NCI-H128 (cell line): ENCODE results near the gene PEX16.
"Not testable (repeated sequence)": the region's sequence is repeated elsewhere in the genome, so short reads cannot be mapped to it uniquely, and the experiment has no call there.

Experiments
- DNase-seq: peaks from one replicate; lab custom pipeline; 2025; ENCODE audit not compliant: unreplicated experiment; lab: John Stamatoyannopoulos, UW

The PEX16 gene

DNA sequence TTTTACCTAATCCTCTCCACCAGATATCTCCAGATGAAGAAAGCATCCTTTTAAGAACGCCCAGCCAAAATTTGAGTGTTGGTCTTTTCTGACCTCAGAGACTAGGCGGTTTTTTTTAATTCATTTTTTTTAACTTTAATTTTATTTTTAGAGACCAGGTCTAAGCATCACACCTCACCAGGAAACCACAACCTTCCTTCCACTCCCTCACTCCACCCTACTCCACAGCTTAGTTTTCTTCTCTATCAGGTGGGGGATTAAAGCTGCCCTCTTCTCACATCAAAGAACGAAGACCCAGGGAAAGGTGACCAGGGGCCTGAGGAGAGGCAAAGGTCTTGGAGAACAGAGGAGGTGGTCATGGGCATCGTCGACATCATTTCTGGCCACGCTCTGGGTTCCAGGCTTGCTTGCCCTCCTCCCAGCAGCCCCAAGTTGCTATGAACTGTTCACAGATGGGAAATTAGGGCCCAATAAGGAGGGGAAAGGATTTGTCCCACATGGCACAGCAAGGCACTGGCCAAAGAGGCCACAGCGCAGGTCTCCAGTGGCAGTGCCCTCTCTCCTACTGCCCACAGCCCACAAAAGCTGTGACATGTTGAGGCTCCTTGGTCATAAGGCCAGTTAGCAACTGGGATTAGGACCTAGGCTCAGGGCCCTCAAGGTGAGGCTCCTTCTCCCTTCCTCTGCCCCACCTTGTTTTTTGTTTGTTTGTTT lies 1.4 kb upstream of the PEX16 start:
- DNase-seq: no peak

DNA sequence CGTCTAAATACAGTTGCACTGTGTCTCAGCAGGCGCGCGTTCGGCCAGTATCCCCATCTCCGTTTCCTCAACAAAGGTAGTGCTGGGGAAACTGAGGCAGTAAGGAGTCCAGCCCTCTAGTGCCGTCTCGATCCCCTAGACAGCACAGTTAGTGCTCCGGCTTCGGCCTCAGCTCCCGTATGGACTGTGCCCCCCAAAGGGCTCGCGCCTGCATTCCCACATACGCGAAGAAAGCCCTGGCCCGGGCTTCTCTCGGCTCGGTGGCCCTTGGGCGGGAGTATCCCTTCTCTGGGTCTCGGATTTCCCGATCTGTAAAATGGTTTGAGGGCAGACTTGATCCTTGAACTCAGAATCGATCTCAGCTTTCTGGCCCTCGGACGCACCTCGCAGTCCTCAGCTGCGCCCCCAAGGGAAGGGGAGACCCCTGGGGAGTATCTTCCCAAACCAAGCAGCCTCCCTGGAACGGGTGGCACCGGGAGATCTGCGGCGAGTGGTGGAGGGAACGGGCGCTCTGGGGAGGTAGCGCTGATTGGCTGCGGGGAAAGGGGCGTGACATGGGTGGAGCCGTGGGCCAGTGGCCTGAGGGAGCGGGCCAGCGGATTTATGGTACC lies 759 bp upstream of the PEX16 start:
- DNase-seq: peak; percentile 49

DNA sequence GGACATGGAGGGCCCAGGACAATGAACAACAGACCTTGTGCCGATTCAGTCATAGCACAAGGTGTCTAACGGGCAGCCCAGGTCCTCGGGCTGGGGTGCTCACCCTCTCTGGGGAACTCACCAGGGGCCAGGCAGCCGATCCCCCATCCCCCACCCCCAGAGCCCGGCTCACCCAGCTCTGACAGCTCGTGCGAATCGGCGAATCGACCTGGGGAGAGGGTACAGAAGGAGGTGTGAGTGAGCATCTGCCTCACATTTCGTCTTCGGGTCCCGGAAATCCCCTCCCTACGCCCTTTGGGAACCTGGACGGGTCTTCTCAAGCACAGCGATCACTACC lies 423 bp downstream of the PEX16 start:
- no peak for DNase-seq

DNA sequence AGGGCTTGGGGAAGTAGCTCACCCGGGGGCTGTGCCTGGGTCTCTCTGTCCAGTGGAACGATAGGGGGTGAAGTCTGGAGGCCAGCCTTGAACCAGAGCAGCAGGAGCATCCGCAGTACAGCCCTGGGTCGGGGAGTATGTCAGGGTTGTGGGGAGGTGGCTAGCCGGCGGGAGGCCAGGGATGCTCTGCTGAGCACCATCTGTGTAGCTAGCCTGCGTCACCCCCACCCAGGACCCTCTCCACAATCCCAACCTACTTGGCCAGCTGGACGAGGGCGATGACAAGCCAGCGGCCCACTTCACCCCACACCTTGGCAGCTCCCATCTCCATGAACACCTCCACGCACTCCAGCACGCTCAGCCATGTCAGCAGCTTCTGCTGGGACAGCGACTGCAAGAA lies 2.2 kb downstream of the PEX16 start:
- DNase-seq: no peak

DNA sequence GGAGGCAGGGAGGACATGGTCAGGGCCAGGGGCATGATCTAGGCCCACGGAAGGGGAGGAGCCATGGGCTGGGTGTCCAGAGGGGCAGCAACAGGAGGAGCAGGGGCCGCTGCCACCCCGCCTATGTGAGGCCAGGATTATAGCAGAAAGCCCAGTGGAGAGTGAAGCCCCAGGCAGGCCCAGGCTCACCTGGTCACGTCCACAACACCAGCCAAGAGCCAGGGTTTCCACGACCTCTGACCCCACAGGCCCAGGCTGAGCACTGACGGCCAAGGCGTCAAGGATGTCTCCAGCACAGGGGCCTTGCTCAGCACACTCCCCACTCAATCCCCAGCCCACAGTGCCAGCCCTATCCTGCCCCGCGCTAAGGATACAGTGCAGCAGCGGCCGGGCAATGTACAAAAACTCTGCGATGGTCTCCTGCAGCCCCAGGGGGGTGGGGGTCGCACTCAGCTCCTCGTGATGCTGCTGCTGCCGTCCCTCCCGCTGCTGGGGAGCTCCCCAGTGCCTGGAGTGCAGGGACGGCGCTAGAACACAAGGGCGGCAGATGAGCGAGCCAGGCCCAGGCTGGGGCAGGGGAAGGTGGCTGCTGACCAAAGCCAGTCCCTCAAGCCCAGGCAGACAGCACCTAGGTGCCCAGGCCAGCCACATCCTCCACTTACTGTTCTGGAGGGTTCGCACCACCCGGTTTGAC lies 3.6 kb downstream of the PEX16 start:
- DNase-seq: no peak

DNA sequence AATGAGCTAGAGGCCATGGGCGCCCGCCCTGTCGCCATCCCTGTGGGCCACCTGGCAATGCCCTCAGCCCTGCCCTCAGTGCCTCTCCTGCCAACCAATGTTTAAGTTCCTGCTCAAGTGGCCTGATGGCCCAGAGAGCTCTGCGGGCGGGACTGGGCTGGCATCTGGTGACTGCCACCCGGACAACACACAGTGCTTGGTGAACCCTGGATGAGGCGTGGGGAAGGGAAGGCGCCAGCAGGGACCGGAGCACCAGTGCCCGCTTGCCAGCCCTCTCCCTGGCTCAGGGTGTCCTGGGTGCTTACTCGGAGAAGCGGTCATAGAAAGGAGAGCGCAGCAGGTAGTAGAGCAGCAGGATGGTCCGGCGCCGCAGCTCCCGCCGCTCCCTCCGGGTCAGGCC lies 4.2 kb downstream of the PEX16 start:
- no peak for DNase-seq

DNA sequence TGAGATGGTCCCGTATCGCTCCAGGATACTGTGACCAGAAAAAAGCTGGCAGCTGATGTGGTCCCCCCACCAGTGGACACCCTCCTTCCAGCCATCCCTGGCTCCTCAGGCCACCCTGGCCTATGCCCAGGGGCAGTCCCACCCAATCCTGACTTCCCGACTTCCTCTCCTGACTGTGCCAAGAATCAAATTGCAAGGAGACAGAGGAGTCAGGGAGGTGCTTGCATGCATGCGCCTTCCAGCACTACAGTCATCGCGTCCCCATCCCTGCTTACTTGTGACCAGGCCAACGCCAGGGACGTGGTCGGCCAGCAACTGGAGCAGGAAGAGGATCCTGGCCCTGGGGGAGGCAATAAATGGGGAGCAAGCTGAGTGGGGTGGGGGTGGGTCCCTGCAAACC lies 7.1 kb downstream of the PEX16 start:
- no peak for DNase-seq

DNA sequence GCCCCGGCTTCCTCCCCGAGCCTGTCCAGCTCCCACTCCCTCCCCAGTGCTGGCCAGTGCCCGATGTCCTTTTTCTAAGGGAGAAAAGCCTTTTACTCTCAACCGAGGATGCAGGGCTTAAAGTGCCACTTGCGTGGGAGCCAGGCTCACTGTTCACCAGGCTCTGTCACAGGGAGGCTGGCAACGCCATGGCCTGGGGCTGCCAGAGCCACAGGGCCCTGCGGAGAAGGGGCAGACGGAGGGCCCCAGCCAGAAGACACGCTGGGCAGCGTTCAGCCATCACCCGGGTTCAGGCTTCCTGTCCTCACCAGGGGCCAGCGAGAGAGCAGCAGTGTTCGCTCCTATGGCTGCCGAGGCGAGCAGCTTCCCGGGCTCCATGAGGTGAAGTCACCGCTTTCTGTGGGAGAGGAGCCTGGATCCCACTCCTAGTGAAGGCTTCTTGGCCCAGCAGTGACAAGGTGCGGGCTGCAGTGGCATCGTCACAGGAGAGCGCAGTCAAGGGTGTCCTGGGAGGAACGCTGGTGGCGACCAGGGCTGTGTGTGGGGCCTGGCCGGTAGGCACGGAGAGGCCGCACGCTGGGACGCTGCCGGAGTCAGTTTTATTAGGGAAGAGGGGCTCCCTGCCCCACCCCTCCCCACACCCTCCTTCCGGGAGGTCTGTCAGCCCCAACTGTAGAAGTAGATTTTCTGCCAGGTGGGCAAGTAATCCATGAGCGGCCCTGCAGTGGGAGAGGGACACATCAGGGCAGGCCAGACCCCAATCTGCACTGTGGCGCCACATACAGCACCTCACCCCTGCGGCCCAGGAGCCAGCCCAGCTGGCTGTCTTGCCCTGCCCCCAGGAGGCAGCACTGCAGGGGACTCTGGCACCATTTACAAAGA lies 7.8 kb downstream of the PEX16 start:
- no peak for DNase-seq

DNA sequence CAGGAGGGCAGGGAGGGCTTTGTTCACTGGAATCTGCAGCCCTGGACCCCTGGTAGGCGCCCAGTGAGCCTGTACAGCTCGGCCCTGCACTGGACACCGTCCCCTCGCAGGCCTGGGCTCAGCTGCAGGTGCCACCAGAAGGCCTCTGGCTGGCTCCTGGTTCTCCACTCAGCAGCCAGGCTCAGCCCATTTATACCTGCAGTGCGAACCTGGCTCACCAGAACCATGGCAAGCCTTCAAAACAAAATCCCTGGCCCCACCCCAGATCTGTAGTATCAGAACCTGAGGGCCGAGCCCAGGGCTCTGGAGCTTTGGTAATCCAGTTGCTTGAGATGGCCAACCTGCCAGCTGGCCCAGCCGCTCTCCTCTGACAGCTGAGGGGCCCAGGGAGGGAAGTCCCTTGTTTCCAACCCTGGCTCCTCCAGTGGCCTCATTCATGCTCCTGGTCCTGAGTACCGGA lies 9.7 kb downstream of the PEX16 start:
- no peak for DNase-seq

DNA sequence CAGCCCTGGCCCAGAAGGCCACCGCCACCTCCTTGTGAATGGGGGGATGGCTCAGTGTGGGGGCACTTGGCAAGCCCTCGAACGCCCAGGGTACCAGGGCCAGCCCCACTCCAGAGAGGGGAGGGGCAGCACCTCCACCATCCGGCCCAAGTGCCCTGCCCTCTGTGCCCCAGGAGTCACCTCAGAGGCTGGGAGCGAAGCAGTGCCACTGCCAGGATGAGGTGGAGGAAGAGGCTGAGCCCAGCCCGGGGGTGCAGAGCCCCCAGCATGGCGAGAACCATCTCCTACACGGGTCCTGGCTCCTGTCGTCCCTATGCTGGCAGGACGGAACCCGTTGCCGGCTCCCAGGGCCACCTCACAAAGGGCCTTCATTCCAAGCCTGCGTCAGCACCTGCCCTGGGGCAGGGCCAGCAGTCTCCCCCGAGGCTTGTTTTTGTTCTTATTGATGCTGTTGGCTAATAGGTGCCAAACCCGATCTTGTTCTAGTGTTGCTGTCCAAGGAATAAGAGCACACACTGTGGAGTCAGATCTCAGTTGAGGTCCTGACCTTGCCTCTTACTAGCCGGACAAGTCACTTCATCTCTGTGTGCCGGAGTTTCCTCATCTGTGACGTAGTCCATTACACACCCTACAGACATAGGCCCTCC lies 10.6 kb downstream of the PEX16 start, which contains the start of gene FREY1:
FREY1 (minus strand) TSS at position 307 of the 647 bp plus-strand sequence; CDS start at position 281, 26 bp downstream.
- DNase-seq: no peak

DNA sequence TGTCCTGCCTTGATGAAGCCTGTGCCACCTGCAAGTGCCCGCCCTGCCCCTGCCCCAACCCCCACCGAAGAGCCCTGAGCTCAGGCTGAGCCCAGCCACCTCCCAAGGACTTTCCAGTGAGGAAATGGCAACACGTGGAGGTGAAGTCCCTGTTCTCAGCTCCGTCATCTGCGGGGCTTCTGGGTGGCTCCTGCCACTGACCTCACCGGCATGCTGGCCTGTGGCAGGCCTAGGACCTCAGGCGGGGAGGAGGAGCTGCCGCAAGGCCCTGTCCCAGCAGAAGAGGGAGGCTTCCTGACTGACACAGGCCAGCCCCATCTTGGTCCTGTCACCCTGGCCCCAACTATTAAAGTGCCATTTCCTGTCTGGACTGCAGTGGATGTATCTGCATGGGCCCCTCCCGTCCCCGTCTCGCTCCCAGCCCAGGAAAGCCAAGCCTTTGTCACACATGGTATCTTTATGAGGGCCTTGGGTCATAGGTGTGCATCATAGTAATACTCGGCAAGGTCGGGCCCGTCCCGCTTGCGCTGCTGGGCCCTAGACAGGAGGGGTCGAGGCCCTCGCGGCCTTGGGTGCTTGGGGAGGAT lies 11.5 kb downstream of the PEX16 start:
- no peak for DNase-seq

DNA sequence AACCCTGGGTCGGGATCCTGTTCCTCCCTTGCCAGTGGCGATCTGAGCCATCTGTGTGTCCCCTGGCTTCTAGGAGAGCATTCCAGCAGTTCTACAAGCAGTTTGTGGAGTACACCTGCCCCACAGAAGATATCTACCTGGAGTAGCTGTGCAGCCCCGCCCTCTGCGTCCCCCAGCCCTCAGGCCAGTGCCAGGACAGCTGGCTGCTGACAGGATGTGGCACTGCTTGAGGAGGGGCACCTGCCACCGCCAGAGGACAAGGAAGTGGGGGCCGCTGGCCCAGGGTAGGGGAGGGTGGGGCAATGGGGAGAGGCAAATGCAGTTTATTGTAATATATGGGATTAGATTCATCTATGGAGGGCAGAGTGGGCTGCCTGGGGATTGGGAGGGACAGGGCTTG lies 12.1 kb downstream of the PEX16 start:
- not testable (repeated sequence) for DNase-seq

DNA sequence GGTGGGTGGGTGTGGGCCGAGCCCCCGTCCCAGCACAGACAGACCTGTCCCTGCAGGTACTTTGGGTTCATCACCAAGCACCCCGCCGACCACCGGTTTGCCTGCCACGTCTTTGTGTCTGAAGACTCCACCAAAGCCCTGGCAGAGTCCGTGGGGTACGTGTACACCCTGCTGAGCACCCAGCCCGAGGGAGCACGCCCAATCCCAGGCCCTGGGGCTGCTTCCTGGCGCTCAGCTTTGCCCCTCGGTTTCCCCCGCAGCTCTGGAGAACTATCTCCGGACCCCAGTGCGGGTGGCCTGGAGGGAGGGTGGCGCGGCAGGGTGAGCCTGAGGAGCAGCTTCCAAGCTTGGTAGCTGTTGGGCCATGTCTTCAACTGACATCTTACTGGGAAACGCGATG lies 12.6 kb downstream of the PEX16 start:
- no peak for DNase-seq

DNA sequence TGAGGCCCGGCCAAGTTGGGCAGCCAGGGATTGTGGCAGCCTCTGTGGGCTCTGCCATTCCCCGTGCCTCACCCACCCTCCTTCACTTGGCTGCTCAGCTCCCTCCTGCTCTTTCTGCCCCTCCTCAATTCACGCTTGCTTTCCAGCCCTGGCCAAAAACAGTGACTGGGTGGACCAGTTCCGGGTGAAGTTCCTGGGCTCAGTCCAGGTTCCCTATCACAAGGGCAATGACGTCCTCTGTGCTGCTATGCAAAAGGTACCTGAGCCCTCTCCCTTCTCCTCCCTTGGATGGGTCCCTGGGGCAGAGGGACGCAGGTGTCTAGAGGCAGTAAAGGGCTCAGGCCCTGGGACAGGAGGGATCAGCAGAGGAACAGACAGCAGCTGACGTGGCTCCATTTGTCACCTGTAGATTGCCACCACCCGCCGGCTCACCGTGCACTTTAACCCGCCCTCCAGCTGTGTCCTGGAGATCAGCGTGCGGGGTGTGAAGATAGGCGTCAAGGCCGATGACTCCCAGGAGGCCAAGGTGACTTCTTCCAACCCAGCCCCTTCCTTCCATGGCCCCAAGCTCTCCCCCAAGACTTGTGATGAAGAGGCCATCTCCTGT lies 13.3 kb downstream of the PEX16 start:
- no peak for DNase-seq

DNA sequence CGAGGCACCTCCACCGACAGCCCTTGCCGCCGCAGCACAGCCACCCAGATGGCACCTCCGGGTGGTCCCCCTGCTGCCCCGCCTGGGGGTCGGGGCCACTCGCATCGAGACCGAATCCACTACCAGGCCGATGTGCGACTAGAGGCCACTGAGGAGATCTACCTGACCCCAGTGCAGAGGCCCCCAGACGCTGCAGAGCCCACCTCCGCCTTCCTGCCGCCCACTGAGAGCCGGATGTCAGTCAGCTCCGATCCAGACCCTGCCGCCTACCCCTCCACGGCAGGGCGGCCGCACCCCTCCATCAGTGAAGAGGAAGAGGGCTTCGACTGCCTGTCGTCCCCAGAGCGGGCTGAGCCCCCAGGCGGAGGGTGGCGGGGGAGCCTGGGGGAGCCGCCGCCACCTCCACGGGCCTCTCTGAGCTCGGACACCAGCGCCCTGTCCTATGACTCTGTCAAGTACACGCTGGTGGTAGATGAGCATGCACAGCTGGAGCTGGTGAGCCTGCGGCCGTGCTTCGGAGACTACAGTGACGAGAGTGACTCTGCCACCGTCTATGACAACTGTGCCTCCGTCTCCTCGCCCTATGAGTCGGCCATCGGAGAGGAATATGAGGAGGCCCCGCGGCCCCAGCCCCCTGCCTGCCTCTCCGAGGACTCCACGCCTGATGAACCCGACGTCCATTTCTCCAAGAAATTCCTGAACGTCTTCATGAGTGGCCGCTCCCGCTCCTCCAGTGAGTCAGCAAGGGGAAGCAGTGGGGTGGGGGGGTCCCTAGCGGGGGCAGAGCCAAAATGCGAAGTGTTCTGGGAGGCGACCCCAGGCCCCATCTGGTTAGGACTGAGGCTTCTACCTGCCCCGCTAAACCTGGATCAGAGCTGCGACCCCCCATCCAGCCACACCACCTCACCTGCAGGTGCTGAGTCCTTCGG lies 15.0 kb downstream of the PEX16 start:
- DNase-seq: no peak

DNA sequence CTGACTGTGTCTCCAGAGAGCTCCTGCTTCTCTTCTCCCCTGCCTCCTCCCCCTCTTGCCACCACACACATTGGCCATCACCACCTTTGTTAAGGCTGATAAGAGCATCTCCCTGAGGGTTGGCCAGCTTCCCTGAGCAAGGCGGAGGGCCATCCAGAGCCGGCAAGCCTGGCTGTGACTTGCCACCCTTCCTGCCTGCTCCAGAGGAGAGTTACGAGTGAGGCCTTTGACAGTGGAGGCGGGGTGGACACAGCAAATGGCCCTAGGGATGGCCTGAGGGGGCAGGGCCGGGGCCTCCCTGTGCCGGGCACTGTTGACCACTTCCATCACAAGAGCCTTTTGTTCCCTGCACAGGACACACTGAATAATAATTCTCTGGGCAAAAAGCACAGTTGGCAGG lies 16.1 kb downstream of the PEX16 start:
- no peak for DNase-seq

DNA sequence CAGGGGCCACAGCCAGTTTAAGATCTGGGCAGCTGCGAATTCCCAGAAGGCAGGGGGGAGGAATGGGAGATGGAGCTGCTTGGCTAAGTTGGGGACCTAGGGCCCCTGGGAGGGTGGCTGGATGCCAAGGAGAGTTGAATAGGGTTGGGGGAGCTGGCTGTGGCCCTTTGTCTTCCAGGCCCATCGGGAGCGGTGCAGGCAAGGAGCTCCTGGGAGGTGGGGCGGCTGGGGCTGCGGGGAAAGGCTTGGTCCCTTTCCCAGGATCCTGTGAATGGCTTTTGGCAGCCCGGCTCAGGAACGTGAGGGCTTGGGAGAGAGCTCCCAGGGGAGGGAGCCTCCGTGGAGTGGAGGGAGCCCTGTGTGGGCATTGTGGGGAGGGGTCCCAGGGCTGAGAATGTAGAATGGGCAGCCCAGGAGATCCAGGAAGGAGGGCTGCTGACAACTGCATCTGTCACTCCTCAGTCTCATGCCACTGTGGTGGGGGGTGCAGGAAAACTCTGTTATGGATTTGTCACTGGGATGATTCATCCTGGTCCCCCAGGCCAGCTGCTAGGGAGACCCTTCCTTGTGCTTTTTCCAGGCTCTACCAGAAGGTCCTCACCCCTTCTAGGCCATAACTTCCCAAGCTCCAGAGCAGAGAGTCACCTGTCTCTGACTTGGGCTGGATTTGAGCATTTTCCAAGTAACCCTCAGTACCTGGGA lies 16.6 kb downstream of the PEX16 start:
- no peak for DNase-seq

DNA sequence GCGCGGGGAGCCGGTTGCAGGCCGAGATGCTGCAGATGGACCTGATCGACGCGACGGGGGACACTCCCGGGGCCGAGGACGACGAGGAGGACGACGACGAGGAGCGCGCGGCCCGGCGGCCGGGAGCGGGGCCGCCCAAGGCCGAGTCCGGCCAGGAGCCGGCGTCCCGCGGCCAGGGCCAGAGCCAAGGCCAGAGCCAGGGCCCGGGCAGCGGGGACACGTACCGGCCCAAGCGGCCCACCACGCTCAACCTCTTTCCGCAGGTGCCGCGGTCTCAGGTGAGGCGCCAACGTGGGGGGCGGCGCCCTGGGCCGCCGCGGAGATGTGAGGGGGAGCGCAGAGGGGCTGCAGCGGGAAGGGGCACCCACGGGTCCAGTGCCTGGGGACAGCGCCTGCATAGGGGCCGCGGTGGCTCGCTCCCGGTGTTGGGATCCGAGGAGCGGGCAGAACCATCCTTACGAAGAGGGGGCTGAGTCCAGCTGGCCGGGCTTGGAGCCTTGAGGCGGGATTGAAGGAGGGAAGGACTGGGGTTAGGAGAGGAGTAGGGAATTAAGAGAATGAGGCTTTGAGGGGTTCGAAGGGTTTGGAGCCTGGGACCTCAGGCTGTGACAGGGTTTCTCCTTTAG lies 17.4 kb downstream of the PEX16 start:
- DNase-seq: not testable (repeated sequence)
